Caki2 (cell line): ENCODE results near the gene MTUS2. TPM values are rescaled to one million over a fixed set of nuclear protein-coding genes. Genes with fewer than 3 reads are reported as not detected.

Experiments
- DNase-seq: peaks from one replicate; pipeline ENCODE4 v3.0.0-alpha.2; 2015; ENCODE audit warnings: low read depth
- in situ Hi-C: cut with HindIII; loops from 2 replicates; pipeline ENCODE4 v1.10.0; 2016; ENCODE audit warnings: low sequenced_read_pairs, low pct_unique_long_range_greater_than_20kb, mixed read lengths
- total RNA-seq: library from RNA; depleted of rRNA; stranded (reverse); fragments of >200 nt; shearing (Covaris generic); gene quantifications from 2 replicates; pipeline ENCODE4 v1.2.3, GENCODE V29; 2014; ENCODE audit warnings: low replicate concordance

MTUS2 gene
- total RNA-seq, 1 experiment from 2014 or later = not detected

- DNase-seq = no peak
- in situ Hi-C loops = no loop called here
These were observed 171.6 kb downstream of the MTUS2 start for GRCh38 chr13:28991764-28992163.

- DNase-seq = no peak
- in situ Hi-C loops = no loop called here
These were observed 180.7 kb downstream of the MTUS2 start for GRCh38 chr13:29000826-29001225.

- in situ Hi-C loops = no loop called here
- DNase-seq = no peak
These were observed 185.1 kb downstream of the MTUS2 start for GRCh38 chr13:29005035-29005762.

- in situ Hi-C loops = no loop called here
- no peak for DNase-seq
These were observed 185.6 kb downstream of the MTUS2 start for GRCh38 chr13:29005763-29006120.

GRCh38 chr13:29006359-29006850 is 186.3 kb downstream of the MTUS2 start:
- in situ Hi-C loops = no loop called here
- no peak for DNase-seq

GRCh38 chr13:29008296-29008695 is 188.2 kb downstream of the MTUS2 start:
- in situ Hi-C loops = no loop called here

GRCh38 chr13:29020314-29020713 is 200.2 kb downstream of the MTUS2 start:
- in situ Hi-C loops = no loop called here
- DNase-seq = no peak

More at GRCh38 chr13:29008296-29008695, 188.2 kb downstream of the MTUS2 start:
- DNase-seq = no peak

GRCh38 chr13:29021311-29021710 is 201.2 kb downstream of the MTUS2 start:
- in situ Hi-C loops = no loop called here
- no peak for DNase-seq

GRCh38 chr13:29021717-29022116 is 201.6 kb downstream of the MTUS2 start:
- DNase-seq = no peak
- in situ Hi-C loops = no loop called here

GRCh38 chr13:29022410-29022809 is 202.3 kb downstream of the MTUS2 start:
- in situ Hi-C loops = no loop called here

GRCh38 chr13:29022968-29023367 is 202.8 kb downstream of the MTUS2 start:
- in situ Hi-C loops = no loop called here
- DNase-seq = no peak

More at GRCh38 chr13:29022410-29022809, 202.3 kb downstream of the MTUS2 start:
- DNase-seq = no peak

- in situ Hi-C loops = no loop called here
- DNase-seq = no peak
These were observed 204.6 kb downstream of the MTUS2 start for GRCh38 chr13:29024783-29025182.

GRCh38 chr13:29028868-29029267 is 208.7 kb downstream of the MTUS2 start:
- no peak for DNase-seq
- in situ Hi-C loops = no loop called here

GRCh38 chr13:29038700-29039099 is 218.6 kb downstream of the MTUS2 start:
- no peak for DNase-seq
- in situ Hi-C loops = no loop called here

GRCh38 chr13:29039212-29039611 is 219.1 kb downstream of the MTUS2 start:
- DNase-seq = no peak
- in situ Hi-C loops = no loop called here

- no peak for DNase-seq
- in situ Hi-C loops = no loop called here
These were observed 226.4 kb downstream of the MTUS2 start for GRCh38 chr13:29046588-29046987.

GRCh38 chr13:29049524-29049923 is 229.4 kb downstream of the MTUS2 start:
- no peak for DNase-seq

GRCh38 chr13:29050719-29051118 is 230.6 kb downstream of the MTUS2 start:
- in situ Hi-C loops = no loop called here
- no peak for DNase-seq

More at GRCh38 chr13:29049524-29049923, 229.4 kb downstream of the MTUS2 start:
- in situ Hi-C loops = no loop called here

GRCh38 chr13:29059800-29060199 is 239.7 kb downstream of the MTUS2 start:
- DNase-seq = no peak
- in situ Hi-C loops = no loop called here

GRCh38 chr13:29065142-29065541 is 245.0 kb downstream of the MTUS2 start:
- no peak for DNase-seq
- in situ Hi-C loops = no loop called here
